ELF-1 (cell line): ENCODE measurements around the gene ISM2.

ENCODE experiments used
- DNase-seq: peaks from one replicate; pipeline ENCODE4 v3.0.0-alpha.2; 2016; ENCODE audit warnings: low read depth, low spot score

ISM2 gene

DNA sequence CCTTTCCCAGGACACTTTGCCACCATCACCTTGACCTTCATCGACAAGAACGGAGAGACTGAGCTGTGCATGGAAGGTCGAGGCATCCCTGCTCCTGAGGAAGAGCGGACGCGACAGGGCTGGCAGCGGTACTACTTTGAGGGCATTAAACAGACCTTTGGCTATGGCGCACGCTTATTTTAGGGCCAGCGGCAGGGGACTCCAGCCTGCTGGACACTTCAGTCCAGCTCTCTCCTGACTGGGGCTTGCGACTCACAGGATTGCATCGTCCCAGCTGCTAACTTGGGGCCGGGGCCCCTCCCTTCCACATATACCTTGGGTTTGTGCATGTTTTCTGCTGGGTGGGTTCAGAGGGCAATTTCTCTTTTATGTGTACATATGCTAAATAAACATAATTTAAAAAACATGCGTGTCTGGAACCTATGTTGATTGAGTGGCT lies 29.5 kb downstream of the ISM2 start:
- no peak for DNase-seq

DNA sequence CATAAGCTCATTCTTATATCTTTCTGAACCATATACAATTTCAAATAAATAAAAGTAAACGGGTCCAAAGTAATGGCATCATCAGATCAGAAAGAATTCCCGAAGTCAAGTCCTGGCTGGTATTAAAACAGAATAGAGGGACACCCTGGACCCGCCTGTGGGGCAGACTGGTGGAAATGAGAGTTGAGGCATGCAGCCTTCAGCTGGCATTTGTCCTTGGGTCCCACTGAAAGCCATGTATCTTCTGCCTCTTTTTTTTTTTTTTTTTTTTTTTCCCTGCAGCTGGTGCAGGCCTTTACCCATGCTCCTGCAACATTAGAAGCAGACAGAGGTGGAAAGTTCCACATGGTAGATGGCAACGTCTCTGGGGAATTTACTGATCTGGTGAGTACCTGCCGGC lies 30.8 kb downstream of the ISM2 start:
- no peak for DNase-seq

DNA sequence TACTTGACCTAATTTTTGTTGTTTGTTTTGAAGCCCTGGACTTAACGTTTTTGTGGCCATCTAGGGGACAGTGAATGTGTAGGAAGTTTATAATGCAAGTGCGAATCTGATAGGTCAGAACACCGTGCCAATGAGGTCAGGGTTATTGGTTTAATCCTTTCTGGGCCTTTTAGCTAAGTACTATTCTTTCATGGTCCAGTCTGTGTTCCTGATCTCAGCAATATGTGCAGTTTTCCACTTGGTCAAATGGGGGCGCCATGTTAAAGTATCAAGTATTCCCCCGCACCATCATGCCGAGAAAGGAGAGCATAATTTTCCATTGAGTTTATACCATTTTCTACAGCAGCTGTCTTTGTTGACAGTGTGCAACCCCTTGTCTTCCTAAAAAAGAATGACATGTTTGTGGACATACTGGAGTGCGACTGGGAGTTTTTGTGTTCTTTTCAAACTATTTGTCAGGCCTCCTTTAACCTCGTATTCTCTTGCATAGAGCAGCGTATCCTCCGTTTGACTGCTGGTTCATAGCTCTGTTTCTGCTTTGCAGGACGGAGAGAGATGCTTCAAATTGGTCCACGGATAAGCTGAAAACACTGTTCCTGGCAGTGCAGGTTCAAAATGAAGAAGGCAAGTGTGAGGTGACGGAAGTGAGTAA lies 39.4 kb downstream of the ISM2 start:
- DNase-seq, result peak; percentile 63

DNA sequence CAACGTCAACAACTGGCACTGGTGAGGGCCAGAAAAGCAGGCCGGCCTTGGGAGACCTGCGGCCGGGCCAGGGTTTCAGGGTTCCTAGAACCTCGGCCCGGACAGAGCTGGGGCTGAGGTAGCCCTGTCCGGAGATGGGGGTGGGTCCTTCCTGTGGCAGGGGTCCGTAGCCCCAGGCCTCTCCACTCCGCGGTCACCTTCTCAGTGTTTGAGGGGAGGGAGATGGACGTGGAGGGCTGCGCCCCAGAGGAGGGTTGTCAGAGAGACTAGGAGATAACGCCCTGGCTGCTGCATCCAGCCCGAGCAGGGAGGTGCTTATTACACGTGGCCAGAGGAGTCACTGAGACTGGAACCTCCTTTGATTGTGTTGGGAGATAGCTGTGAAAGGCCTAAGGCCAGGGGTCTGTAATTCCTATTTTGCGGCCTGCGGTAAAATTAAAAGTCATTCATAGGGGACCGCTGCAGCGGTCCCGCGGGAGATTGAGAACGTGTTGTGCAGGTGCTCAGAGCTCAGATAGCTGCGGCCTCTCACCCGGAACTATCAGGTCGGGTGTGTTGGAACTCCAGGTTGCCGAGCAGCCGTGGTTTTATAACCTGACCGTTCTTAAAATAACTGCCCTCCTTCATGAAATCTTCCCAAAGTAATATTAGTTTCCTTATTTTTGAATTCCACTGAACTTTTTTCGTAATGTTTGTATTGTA lies 40.2 kb downstream of the ISM2 start:
- peak; percentile 71 for DNase-seq

DNA sequence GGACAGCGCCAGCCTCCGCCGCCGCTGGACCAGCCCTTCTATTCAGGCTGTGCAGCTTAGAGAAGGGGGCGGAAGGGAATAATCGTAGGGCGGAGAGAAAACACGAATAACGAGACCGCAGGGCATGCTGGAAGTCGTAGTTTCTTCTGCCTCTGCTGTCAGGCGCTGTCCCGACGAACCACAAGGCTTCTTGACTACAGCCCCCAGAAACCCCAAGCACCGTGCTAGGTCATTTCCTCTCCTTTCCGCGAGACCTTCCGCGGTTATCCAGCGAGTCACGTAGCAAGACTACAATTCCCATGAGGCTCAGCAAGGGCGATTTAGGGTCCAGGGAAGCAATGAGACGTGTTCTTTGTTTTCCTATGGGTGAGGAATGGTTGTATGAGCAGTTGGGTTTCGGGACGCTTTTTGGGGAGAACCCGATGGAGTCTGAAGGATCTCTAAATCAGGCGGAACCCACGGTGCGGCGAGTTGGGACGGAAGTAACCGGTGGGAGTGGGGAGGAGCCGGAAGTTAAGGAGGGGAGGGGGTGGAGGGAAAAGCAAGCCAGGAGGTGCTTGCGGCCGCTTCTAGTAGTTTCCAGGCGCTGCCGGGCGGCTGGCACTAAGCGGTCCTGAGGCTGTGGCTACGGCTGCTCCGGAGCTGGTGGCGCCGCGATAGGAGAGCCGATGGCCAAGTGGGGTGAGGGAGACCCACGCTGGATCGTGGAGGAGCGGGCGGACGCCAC lies 40.9 kb downstream of the ISM2 start, which contains the start of the genes AHSA1 and VIPAS39:
TSS of gene AHSA1 (plus strand) at position 572 of the 727 bp plus-strand sequence. CDS start at position 669, 97 bp downstream.
TSS of gene VIPAS39 (minus strand) at position 80 of the 727 bp plus-strand sequence. CDS start 3,499 bp downstream, outside the sequence.
- peak; percentile 99 for DNase-seq

DNA sequence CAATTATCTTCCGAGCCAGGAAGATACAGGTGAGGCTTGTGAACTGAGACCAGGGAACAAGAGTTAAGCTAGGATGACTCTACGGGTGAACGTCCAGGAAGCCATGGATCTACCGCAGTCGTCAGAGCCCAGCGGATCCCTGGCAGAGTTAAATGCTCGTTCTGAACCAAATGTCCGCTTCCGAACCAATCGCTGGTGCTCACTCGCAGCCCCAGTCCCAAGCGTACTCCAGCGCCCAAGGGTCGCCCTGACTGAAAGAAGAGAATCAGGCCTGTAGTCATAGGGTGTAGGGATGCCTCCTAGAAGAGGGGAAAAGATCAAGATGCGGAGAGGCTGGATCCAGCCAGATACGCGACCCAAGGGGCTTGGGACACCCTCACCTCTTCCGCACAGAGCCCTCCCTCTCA lies 41.5 kb downstream of the ISM2 start:
- no peak for DNase-seq

DNA sequence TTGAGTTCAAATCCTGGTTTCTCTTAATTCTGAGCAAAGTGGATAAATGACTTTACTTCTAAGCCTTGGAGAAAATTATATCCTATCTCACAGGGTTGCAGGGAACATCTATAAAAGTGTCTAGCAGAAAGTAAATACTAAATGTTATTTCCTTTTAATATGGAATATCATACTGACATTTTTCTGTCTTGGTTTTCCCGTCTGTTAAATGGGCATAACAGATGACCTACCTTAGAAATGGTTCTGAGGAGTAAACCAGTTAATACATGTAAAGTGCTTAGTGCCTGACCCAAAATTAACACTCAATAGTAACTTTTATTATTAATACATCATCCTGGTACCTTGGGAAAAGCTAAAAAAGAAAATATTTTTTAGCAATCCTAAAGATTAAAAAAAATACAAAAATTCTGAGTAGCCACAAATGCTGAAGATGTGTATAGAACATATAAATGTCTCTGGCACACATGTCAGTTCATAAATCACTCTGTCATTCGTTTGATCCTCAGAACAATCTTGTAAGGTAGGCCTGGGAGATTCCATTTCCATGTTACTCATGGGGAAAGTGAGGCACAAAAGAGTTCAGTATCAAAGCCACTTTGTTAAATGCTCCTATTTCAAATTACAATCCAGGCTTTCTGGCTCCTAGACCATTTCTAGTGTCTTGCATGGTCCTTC lies 42.5 kb downstream of the ISM2 start:
- no peak for DNase-seq

DNA sequence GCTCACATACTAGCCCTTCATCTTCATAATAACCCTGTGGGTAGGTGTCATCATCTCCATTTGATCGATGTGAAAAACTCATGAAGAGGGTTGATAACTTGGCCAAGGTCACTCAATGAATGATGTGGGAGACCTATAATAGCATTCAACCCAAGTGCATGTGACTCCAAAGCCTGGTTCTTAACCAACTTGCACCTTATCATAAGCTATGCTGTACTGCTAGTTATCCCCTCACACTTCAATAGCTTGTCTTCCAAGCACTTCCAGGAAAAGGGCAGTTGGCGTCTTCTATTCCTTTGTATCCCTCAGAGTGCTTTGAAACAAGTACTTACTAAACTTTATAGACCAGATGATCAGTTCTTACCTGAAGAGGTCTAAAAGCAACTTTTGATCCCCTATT lies 56.4 kb downstream of the ISM2 start:
- DNase-seq, result no peak

DNA sequence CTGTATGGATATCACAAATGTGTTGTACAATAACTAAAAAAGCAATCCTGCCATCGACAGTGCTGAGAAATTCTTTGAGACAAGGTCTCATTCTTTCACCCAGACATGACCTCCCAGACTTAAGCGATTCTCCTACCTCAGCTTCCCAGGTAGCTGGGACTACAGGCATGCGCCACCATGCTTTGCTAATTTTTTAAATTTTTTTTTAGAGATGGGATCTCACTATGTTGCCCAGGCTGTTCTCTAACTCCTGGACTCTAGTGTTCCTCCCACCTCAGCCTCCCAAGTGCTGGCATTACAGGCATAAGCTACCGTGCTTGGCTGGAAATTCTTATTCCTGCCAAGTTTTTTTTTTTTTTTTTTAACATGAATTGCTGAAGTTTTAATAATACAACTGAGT lies 58.8 kb downstream of the ISM2 start:
- DNase-seq, result no peak

DNA sequence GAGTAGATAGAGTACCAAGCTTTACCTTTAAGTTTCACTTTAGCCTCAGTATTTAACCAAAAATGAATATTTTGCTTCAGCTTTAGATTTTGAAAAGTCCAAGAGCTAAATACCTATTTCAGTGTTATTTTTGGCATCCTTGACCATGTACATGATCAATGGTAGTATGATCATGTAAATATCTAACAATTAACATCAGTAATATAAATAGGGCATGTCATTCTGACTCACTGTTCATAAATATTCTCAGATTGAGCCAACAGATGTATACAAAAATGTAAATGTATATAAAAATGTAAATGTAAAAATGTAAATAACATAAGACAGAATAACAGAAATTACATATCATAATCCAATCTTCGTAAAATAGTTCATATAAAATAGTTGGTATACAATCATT lies 60.0 kb downstream of the ISM2 start:
- DNase-seq, result no peak

DNA sequence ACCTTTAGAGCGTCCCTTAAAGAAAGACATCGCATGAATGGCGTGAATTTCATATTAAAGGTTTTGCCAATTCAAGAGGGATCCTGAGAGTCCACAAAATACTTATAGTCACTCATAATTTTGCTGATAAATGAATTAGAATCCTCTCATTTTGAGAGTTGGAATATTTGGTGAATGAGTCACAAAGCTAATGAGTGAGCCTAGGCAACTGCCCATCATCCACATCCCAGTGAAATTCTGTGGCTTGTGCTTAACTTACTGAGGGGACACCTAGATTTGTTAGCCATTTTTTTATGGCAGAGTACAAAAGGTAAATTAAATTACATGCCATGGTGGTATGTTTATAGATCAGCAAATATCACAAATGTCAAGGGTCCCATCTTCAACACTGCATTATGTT lies 62.6 kb downstream of the ISM2 start:
- no peak for DNase-seq

DNA sequence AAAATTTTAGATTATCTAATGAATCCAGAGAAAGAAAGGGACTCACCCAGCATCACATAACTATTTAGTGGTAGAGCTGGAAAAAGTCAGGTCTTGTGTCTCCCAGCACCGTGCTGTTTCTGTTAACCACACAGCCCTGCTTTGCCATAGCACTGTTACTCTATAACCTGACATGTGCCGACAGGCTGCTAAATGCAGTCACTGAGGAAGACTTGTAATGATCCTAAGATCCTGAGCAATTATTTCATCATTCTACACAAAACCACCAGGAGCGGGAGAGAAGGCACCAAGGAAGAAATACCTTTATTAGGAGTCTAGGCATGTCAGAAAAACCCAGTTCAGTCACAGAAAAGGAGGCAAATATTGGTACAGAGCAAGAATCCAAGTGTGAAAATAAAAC lies 72.2 kb downstream of the ISM2 start:
- DNase-seq, result no peak

DNA sequence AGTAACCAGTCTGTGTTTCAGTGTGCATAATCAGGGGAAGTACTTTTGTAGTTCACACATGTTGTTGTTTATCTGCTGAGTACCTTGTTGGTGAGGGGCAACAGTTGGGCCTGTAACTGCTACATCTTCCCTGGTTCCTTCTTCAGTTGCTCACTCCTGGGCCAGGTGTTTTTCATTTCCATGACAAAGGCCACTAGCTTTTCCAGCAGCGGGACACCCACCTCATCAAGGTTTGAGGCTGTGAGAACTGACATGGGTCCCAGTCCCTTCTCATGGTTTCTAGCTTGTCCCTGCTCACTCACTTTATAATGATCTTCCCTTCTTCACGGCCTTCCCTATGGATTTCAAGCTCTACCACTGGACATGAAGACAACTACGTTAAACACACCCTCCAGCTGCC lies 73.8 kb downstream of the ISM2 start:
- DNase-seq, result no peak
